Stimulated activated CD4-positive, alpha-beta T cell treated with anti-CD3 and anti-CD28 coated beads, Interleukin-4, amount 100 ng/mL, for 4 hours (primary cell): ENCODE data around the gene EYS.

Experiments
- DNase-seq, 2 experiments: peaks; one replicate each; pipeline ENCODE4 v3.0.0-alpha.2; 2020

Gene EYS

DNA sequence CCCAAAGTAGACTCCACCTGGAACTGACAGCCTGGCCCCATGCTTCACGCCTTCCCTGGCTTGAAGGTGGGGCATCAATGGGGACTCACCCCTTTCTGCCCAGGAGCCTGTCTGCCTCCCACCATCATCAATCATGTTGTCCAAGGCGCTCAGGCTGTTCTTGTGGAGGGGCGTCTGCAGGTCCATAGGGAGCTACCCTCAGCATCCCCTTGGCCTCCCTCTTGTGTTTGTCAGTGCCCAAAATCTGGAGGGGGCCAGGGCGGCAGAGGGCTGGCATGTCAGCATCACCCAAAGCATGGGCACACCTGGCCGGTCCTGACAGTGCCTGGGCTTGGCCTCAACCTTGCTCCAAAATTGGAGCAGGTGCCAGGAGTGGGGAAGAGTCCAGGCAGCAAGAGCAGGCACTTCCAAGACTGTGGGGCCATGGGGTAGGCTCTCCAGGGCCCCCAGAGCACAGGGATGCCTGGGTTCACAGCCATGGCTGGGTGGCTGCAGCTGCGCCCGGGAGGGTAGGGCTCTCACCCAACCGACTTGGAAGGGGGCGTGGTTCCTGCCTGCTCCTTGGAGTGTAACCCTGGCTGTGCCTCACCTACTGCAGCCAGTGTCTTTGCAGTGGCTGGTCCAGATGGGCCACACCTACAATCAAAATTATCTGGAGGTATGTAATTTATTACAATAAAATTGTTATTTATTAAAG lies 903.4 kb downstream of the EYS start:
- DNase-seq = no peak

DNA sequence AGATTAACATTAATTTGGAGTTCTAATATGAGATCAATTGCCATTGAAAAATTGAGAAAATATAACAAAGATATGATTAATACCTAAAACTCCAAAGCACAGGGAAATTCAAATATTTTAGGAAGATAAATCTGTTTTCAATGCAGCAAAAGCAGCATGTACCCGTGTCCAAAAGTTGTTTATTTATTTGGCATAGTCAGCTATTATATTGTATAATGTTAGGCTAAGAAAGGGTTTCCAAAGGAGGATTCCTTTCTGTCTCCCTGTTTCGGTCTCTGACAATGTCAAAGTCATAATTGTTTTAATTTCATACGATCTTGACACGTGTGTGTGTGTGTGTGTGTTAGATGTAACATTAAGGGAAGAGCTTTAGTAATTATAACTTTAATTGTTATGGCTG lies 914.5 kb downstream of the EYS start:
- DNase-seq = no peak

DNA sequence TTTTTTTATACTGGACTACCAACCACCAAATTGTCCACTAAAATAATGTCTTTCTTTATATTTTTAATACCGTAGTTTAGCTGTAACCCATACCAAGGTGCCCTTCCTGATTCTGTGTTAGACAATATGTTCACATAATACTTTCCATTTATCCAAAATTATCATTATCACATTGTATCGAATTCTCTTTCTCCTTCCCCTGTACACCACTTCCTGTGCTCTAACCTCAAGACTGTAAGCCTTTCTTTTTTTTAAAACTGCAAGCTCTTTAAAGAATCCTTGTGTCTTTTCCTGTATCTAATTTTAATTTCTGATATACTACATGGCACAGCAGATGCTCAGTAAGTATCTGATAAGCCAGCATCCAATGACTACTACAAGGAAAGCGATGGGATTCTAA lies 917.5 kb downstream of the EYS start:
- DNase-seq = no peak

DNA sequence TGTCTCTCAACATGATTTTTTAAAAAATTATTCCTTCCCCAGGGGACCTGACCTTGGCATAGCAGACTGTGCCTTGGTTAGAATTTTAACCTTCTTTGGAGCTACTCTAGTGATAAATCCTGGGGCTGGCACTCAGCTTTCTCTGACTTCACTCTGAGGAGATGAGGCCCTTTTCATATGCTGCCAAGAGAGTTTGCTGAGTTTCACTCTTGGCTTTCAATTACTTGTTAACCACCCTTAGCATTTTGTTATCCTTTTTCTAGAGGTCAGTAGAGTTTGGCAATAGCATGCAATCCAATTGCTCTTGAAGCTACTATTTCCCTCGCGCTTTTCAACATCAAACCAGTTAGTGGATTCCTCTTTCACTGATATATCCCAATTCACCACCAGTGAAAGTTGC lies 920.3 kb downstream of the EYS start:
- no peak for DNase-seq

DNA sequence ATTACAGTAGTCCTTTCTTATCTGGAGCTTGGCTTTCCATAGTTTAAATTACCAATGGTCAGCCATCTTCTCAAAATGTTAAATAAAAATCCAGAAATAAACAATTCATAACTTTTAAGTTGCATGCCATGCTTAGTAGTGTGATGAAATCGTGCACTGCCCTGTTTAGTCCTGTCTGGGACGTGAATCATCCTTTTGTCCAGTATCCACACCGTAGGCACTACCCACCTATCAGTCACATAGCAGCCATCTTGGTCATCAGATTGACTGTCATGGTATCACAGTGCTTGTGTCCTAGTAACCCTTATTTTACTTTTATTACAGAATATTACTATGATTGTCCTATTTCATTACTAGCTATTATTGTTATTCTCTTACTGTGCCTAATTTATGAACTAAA lies 924.1 kb downstream of the EYS start:
- DNase-seq = no peak

DNA sequence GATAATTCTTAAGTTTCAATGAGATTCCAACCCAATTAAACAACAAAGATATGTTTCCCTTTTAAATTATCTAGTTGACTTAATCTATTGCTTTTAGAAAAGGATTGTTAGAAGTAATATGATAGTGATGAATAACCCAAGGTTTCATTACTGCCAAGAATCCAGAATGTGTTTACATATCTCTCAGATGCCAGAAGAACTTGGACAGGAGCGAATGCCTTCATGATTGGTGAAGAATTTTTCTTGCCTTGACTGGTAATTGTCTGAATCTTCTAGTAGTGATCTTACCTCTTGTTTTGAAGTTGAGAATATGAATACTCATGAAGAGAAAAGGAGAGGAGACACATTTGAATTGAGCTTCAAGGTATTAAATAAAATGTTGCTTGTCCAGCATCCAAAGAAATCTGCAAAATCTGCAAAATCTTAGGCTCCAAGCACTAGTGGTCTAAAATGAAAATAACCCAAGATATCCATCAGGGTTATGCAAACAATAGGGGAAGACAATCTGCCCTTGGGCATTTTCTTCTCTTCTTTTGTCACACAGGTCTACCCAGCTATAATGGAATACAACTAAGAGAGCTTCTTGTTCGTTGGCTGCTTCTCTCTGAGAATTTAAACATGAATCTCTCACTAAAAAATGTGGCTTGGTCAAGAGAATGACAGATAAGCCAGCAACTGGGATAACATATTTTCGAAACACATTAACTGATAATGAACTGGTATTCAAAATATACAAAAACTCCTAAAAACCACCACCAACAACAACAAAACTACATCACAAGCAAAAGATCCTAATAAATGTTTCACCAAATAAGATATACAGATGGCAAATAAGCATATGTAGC lies 928.9 kb downstream of the EYS start:
- no peak for DNase-seq

DNA sequence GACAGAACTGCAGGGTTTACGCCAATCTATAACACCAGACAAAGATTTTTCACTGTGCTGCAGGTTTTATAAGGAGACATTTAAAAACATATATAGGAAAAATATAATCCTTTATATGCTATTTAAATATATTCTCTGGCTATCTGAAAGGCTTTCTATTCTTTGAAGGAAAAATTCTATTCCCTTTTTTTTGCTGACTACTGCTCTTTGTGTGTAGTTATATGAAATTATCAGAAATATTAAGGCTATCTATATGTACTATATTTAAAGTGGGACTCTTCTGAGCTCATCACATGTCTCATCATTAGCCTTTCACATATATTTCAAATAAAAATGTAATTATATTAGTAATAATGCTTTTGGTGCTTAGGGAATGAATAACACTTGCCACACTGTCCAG lies 930.7 kb downstream of the EYS start:
- DNase-seq = no peak

DNA sequence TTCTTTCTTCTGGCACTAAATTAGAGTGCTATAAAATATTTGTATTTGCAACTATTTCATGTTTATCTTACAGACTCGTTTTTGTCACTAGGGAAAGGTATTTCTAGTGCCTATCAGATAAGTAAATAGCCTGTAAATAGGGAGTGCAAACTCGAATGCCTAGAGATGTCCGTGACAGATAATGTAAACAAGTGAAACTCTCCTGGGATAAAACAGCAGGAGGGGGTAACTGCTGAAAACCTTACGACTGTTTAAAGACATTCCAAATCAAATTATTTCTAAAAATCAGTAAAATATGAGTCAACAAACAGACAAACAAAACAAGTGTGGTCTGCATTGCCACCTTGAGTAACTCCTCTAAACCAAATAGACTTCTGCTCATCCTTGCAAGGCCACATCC lies 932.1 kb downstream of the EYS start:
- no peak for DNase-seq

DNA sequence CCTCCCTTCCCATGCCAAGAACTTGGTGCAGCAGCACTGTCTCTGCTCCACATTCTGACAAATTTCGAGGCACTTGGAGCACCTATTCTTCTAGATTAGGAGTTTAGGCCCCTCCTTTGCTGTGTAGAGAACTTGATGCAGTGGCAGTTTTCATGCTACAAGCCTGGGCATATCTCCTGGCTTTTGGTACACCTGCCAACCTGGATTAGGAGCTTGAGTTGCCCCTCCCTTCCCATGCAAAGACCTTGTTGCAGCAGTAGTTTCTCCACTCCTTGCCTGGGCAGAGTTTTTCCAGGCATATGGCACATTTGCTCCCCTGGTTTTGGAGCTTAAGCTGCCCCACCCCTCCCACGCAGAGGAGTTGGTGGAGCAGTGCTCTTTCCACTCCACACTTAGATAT lies 956.1 kb downstream of the EYS start:
- DNase-seq = no peak

DNA sequence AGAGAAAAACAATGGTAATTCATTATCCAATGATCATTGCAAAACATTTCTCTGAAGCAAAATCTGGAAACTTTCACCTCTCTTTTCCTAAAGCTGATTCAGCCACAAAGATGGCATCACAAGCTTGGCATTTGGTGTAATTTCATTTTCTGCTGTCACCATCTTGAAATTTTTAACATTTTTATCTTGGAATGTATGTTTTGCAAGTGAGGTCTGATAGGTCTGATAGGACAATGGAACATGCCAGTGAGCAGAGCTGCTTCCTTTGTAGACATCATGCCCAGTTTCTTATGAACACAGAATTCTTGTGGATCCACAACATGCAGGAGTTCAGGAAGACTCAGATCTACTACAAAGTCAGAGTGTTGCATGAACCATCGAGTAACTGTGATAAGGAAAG lies 969.6 kb downstream of the EYS start:
- no peak for DNase-seq

DNA sequence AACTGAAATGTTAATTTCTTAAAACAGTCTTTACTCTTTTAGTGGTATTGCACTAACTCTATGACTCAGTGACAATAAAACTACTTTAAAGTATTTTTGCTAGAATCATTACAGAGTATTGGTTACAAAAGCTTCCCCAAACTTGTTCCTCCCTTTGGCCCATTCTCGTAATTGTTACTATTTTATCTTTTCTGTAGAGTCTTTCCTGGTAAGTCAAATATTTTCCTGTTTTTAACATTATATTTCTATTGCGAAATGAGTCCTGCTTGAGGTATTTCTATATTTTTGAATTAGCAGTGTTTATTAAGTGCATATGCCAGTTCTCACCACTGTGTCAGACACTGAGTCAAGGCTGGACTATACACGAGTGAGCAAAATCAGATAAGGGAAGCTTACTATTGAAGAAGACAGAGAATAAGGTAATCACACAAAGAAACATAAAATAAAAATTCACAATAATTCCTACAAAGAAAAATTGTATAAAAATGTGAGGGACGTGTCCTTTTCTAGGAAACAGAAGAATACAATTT lies 970.5 kb downstream of the EYS start:
- no peak for DNase-seq

DNA sequence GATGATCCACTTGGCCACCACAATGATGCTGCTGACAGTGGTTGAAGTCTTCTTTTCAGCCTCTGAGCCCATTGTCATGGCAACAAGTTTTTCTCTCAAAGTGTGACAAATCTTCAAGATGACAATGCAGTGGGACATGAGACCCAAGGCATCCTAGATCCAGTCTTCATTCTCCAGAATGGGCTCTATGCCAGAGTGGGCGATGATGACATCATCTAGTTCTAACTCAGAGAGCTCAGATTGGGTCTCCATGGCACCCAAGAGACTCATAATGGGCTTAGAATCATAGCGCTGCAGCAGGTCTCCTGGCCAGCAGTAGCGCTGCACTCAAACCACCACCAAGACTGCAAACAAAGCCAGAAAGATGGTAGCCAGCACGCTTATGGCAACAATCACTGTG lies 973.6 kb downstream of the EYS start:
- DNase-seq = no peak

DNA sequence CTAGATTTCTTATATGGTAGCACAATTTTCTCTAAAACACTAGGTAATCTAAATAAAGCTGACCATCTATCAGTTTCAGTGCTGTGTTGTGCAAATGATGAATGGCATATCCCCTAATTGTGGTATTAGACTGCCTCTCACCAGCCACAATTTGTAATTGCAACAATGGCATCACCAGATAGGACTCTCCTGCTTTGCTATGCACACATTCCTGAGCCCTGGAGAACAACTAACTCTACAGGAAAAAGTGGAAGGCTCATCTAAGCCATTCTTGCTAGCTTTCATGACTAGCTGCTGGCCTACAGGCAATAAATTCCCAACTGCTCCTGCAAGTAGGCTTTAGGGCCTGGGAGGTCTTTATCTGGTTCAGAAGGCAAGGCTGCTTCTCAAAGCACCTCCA lies 974.1 kb downstream of the EYS start:
- DNase-seq = no peak

DNA sequence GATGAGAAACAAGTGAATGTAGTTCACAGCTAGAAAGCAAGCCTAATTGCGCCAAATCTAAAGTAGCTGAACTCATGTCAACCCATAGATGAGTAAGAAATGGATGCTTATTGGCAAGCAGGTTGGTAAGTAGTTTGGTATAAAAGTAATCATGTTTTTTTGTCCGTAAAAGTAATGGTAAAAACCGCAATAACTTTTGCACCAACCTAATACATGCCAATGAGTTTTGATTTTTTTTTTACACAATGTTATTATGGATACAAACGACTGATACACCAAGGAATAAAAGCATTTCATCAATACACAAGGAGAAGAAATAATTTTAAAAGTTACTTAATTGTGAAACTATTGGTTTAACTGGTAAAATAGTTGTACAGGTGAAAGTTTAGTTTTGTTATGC lies 977.5 kb downstream of the EYS start:
- no peak for DNase-seq

DNA sequence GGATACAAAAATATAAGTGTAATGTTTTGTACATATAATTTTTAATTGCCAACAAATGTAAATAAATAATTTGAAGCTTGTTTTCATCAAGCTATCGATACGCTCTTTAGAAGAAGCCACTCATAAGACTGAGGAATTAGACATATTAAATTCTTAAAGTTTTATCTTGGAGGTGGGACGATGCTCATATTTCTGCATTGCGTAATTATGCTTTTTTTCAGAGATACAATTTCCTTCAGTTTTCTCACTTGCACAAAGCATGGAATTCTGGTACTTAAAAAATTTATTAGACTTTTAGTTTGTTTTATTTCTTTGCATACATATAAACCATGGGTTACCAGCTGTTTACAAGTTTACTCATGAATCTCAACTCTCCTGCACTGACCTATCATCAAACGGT lies 980.0 kb downstream of the EYS start:
- DNase-seq = no peak

DNA sequence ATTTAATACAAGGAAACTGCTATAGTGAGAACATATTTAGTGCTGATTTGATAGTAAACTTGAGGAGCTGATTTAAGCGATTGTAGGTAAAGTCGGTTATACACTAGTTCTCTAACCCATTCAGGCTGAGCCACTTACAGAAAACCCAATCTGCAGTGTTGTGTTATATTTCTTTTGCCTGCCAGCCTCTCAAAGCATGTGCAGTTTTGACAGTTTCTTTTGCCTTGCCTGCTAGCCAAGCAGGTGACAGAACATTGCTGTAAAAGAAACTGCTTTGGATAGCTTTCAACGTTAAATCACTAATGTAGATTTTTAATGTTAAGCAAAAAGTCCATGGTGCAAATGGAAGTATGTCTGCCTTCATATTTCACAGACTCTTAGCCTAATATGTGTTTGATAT lies 982.9 kb downstream of the EYS start:
- no peak for DNase-seq

DNA sequence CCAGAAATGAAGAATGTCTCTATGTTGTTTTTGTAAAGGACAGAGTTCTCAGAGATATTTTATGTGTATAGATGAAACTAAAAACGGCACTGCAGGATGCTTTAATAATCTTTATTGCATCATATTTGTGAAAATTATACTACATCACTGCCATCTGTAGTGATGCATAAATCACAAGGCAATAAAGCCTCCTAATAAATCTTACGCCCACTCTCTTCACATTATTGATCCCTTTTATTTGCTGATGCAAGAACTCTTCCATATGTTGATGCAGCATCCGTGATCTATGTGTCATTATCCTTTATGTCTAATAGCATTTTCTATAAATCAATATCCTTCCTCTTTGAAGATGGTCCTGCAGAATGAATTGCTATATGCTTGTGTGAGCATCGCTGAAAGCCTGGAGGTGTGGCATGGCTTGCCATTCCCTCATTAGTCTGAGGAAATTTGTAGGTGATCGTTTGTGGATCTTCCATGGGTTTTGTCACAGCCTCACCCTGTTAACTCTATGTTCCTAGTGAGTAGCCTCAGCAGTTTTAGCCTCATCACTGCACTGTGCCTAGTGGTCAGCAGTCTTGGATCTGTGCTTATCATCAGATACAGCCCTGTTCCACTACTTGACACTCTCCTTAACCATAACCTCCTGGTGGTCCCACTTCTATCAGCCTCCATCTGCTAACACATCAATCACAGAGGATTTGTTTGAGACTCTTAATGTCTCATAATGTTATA lies 983.5 kb downstream of the EYS start:
- DNase-seq = no peak

DNA sequence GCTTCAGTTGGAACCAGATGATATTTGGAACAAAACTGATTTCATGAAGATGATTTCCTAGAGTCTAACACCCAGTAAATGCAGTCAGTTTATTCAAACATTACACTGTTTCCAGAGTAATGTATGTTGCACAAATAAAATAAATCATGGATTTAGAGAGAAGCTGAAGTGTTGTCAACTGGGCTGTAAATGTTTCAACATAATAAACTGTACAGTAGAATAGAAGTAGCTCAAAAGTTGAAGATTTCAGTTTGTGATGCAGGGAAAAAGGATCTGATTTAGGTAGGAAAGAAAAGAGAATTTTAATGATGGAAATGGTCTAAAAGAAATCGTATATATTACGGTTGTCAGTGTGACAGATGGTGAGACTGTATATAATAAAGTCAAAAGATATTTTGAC lies 985.2 kb downstream of the EYS start:
- DNase-seq = no peak

DNA sequence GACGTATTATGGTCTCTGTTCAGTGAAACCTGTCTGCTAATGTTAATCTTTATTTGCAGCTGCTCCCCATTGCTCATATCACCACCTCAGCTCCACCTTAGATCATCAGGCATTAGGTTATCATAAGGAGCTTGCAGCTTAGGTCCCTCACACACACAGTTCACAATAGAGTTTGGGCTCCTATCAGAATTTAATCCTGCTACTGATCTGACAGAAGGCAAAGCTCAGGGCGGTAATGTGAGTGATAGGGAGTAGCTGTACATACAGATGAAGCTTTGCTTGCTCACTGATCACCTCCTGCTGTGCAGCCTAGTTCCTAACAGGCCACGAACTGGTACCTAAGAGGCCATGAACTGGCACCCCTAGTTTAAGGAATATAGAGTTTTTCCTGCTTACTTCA lies 989.7 kb downstream of the EYS start:
- DNase-seq = no peak

DNA sequence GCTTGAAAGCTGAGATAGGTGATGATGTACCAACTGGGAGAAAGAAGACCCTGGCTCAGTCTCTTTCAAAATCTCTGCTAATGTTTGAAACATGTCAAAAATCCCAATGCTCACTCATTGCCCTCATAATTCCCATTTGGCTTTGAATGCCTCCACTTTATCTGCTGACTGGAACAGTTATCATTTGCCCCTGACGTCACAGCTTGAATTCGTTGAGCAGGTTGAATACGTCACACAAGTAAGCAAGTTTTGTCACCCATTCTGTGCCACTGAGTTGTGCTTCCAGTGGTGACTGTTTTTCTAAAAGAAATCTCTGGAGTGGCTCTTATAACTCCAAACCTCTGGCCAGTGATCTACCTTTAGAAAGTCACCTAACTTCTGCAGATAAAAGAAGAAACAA lies 991.4 kb downstream of the EYS start:
- DNase-seq = no peak

DNA sequence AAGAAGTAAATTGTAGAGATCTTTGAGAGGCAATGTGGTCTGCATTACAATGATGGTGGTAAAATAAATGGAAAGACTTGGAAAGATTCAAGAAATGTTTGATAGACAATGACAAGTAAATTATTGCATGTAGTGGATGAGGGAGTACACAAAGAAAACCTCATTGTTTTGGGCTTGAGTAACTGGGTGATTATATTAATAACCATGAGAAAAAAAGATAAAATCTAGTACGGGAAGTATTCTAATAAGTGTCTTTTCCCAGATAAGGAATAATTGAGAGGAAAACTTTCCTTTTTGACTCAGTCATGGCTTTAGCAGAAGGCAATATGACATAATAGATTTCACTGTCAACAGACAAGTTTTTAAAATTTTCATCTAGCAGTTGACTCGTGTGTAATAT lies 993.0 kb downstream of the EYS start:
- no peak for DNase-seq

DNA sequence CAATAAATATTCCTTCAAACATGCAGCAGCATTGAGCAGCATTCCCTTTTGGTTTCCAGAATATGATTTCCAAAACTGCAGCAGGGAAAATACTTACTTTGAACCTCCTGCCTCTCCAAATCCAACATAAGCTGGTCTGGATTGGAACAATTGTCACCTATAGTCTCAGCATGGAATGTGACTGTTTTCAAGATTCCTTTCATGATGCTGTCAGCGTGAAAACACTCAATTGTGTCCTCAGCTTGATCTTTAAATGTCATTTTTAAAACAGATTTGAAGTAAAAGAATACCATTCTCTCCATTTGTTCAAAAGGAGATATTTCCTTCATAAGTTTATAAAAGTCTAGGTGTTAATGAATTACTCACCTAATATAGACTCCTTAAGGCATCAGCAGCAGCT lies 993.9 kb downstream of the EYS start:
- no peak for DNase-seq

DNA sequence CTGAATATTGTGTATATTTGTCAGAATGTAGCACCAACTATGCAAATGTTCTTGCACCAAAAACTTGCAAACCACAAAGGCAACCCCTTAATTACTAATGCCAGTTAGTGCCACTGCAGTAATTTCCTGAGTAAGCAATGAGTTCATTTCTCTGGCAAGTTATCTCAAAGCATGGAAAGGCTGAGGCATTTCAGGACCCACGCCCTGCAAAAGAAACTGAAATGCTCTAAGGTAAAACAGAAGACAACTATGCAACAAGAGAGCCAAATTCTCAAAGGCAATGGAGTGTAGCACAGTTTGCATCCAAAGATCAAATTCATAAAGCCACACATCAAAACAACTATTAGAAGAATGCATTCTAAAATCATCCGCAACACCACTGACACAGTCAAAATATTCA lies 994.4 kb downstream of the EYS start:
- DNase-seq = no peak

DNA sequence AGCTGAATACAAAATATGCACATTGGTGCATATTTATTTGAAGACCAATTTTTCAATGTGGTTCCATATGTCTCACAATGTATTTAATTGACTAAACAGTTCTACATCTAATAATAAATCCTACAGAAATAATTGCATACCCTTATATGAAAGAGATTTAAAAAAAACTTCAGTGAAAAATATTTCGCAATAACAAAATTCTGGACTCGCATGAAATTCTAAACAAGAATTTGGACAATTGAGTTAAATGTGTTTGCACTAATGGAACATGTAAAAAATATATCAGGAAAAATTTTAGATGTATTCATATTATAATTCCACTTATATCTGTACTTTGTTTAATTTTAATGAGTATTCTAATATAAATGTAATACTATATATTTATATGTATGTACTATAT lies 1003.1 kb downstream of the EYS start:
- no peak for DNase-seq
